Measurements from ENCODE around the gene HOXA13. TPM values are rescaled to one million over a fixed set of nuclear protein-coding genes. Genes with fewer than 3 reads are reported as not detected.

Gene HOXA13
- total and polyA plus RNA-seq, 2 experiments from 2014 or later = not detected

DNA sequence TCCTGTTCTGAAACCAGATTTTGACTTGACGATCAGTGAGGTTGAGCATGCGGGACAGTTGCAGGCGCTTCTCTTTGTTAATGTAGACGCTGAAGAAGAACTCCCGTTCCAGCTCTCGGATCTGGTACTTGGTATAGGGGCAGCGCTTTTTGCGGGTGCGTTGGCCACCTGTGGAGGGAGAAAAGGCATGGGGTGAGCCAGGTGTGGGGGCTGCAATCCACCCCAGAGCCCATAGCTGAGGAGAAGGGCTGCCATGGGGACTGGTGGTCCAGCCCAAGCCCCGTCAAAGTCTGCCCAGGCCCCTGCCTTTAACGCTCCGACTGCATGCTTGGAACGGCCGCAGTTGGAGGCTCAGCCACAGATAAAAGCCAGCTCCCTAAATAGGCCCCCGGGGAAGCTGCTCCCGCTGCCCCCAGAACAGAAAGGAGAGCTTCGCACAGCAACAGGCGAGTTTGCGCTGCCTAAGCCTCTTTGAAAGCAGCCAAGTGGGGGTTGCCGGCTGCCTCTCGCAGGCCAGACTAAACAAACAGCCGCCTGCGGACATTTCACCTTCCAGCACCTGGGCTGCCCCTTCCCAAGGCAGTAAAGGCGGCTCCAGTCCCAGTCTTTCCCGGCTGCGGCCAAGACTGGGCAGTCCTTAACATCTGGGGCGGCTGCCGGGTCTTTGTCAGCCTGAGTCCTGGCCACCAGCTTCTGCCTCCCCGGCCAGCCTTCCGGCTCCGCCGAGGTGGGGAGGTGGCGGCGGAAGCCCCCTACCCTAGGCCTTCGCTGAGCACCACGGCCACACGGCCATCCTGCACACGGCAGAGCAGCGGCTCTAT lies 16.8 kb downstream of the HOXA13 start:
- Histone ChIP-seq H3K36me3 (no peaks in the 10 kb centered on the region), H3K9me3 (ENCODE audit: low read depth) (no peaks in the 10 kb centered on the region), H3K27ac (no peak overlapping the region), H3K4me3 (peak overlapping the region; percentile 41), H3K27me3 (peaks cover 100% of the 10 kb centered on the region), H3K4me1 (ENCODE audit: low read depth) (peaks cover 3% of the 10 kb centered on the region)
- DNase-seq (ENCODE audit: low read depth in 1 of 2, low spot score in 1 of 2) = no peak
- TF ChIP-seq, protein P1, sequence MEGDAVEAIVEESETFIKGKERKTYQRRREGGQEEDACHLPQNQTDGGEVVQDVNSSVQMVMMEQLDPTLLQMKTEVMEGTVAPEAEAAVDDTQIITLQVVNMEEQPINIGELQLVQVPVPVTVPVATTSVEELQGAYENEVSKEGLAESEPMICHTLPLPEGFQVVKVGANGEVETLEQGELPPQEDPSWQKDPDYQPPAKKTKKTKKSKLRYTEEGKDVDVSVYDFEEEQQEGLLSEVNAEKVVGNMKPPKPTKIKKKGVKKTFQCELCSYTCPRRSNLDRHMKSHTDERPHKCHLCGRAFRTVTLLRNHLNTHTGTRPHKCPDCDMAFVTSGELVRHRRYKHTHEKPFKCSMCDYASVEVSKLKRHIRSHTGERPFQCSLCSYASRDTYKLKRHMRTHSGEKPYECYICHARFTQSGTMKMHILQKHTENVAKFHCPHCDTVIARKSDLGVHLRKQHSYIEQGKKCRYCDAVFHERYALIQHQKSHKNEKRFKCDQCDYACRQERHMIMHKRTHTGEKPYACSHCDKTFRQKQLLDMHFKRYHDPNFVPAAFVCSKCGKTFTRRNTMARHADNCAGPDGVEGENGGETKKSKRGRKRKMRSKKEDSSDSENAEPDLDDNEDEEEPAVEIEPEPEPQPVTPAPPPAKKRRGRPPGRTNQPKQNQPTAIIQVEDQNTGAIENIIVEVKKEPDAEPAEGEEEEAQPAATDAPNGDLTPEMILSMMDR (IDR thresholded peaks at IDR 0.05; ENCODE audit: low read depth, low read length) = no peak

DNA sequence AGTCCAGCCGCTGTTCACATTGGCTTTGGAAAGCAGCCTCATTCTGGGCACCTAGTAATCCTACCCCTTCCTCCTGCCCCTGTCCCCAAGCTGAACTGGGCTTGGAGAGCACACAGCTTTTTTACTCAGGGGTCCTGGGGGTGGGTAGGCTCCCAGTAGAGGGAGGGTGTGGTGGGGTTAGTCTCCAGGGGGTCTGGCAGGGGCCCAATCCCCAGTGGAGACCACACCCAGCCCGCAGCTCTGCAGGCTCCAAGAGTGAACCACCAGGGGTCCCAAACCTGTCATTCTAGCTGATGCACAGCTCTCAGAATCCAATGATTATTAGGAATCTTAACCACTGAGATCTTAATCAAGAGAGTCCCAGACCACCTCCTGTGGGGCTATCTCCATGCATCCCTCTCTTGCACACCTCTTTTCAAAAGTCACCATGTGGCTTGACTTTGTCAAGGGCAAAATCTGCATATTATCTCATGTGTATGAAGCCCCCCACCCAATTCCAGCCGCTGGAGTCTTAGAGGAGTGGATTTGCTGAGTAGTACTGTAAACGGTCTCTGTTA lies 17.5 kb downstream of the HOXA13 start:
- peaks cover 3% of the 10 kb centered on the region for H3K4me1 ChIP-seq (ENCODE audit: low read depth)
- no peak overlapping the region for H3K27ac ChIP-seq
- peaks cover 100% of the 10 kb centered on the region for H3K27me3 ChIP-seq
- no peaks in the 10 kb centered on the region for H3K36me3 ChIP-seq
- DNase-seq (ENCODE audit: low read depth in 1 of 2, low spot score in 1 of 2) = no peak
- TF ChIP-seq, protein P1 (IDR thresholded peaks at IDR 0.05; ENCODE audit: low read depth, low read length) = no peak
- H3K9me3 ChIP-seq (ENCODE audit: low read depth) = no peaks in the 10 kb centered on the region
- no peak overlapping the region for H3K4me3 ChIP-seq

DNA sequence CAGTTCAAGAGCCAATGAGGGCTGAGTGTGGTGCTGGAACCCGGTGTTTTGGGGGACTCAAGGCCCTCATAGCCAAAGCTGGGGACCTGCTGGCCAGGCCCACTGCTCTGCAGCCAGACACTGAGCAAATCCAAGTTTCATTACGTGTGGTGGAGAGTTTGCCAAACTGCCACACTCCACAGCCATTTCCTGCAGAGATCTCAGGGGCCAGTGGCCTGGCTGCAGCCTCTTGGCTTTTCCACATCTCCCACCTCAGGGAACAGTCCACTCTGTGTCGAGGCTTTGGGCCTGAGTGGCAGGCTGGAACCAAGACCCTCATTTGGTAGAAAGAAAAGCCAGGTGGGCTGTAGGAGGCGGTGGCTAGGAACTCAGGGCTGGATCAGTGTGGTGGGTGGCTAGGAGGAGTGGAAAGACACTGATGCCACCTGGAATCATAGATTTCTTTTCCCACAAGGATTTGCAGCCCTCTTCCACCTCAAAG lies 18.1 kb downstream of the HOXA13 start:
- Histone ChIP-seq H3K4me1 (ENCODE audit: low read depth) (peaks cover 3% of the 10 kb centered on the region), H3K4me3 (no peak overlapping the region), H3K36me3 (no peaks in the 10 kb centered on the region), H3K27ac (no peak overlapping the region), H3K27me3 (peaks cover 100% of the 10 kb centered on the region), H3K9me3 (ENCODE audit: low read depth) (no peaks in the 10 kb centered on the region)
- TF ChIP-seq, protein P1 (IDR thresholded peaks at IDR 0.05; ENCODE audit: low read depth, low read length) = no peak
- no peak for DNase-seq (ENCODE audit: low read depth in 1 of 2, low spot score in 1 of 2)

DNA sequence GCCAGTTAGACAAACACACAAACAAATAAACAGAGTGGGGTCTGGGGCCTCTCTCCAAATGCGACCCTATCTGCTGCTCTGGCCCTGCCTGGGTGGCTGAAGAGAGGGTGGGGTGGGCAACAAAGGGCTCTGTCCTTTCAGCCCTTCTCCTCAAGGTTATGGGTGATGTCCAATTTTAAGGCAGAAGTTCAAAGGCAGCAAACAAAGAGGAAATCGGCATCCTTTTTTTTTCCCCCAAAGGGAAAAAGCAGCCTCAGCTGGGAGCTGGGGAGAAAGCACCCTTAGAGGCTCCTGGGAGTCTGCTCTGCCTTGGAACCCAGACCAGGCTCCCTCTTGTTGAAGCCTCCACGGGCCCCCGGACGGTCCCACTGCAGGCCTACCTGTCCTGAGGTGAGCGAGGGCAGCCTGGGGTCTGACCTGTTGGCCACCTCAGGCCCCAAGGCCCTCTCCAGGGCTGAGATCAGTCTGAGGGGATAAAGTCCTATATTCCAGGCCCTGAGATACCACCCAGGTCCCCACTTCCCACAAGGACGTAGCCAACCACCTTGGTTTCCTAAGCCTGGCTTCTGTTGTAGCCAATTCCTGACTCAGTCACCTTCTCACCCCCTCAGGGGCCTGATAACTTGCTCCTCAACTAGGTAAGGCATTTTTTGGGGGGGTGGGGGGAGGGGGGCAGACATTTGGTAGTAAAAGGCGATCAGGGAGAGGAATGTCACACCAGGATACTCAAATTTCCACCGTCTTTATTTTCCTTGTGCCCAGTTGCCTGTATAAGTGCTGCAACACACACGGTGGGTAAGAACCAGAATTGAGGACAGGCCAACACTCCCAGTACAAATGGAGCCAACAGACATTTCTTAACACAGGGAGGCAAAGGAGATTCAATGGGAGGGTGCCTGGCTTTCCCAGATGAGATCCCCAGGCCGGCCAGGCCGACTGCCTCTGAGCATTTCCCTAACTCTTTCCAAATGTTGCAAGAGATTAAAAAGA lies 19.2 kb downstream of the HOXA13 start:
- peaks cover 3% of the 10 kb centered on the region for H3K4me1 ChIP-seq (ENCODE audit: low read depth)
- TF ChIP-seq, protein P1 (IDR thresholded peaks at IDR 0.05; ENCODE audit: low read depth, low read length) = no peak
- DNase-seq (ENCODE audit: low read depth in 1 of 2, low spot score in 1 of 2) = no peak
- no peaks in the 10 kb centered on the region for H3K9me3 ChIP-seq (ENCODE audit: low read depth)
- H3K36me3 ChIP-seq = no peaks in the 10 kb centered on the region
- H3K27ac ChIP-seq = no peak overlapping the region
- H3K27me3 ChIP-seq = peaks cover 100% of the 10 kb centered on the region
- no peak overlapping the region for H3K4me3 ChIP-seq

Measured in cardiac muscle cell (in vitro differentiated cells and primary cell).